ENCODE results near the gene KCTD17.

- no peak for TF ChIP-seq CTCF (IDR thresholded peaks at IDR 0.05 in 8 of 11, conservative IDR thresholded peaks at IDR 0.05 in 3 of 11)
- no peak for TF ChIP-seq POLR2AphosphoS5 (IDR thresholded peaks at IDR 0.05)
- TF ChIP-seq POLR2A (IDR thresholded peaks at IDR 0.05) = no peak
Observed at GRCh38 chr22:37060801-37061610, 9.5 kb downstream of the KCTD17 start.
